Thyroid gland (tissue), 4 donors: ENCODE measurements around the gene CEACAM4.
"Not testable (repeated sequence)": the region's sequence is repeated elsewhere in the genome, so short reads cannot be mapped to it uniquely, and the experiment has no call there.

Experiments used
- POLR2A ChIP-seq, 2 donors: fragments of 450-650 bp; IDR thresholded peaks; one replicate each; pipeline ENCODE4 v1.6.1; 2017; ENCODE audit warnings: antibody characterized with exemption in 2 of 2, mild to moderate bottlenecking in 2 of 2, moderate library complexity in 1 of 2
- TF ChIP-seq, protein P1 (sequence below), 6 experiments: fragments of 200-600 bp in 3 of 6; fragments of 450-650 bp in 3 of 6; sonication (generic) in 3 of 6; IDR thresholded peaks; one replicate each; pipeline ENCODE4 v1.5.1; 2016 to 2019; ENCODE audit warnings: antibody characterized with exemption in 6 of 6, mild to moderate bottlenecking in 2 of 6, inconsistent platforms in 1 of 6, moderate library complexity in 1 of 6

- TF ChIP-seq, protein P1, sequence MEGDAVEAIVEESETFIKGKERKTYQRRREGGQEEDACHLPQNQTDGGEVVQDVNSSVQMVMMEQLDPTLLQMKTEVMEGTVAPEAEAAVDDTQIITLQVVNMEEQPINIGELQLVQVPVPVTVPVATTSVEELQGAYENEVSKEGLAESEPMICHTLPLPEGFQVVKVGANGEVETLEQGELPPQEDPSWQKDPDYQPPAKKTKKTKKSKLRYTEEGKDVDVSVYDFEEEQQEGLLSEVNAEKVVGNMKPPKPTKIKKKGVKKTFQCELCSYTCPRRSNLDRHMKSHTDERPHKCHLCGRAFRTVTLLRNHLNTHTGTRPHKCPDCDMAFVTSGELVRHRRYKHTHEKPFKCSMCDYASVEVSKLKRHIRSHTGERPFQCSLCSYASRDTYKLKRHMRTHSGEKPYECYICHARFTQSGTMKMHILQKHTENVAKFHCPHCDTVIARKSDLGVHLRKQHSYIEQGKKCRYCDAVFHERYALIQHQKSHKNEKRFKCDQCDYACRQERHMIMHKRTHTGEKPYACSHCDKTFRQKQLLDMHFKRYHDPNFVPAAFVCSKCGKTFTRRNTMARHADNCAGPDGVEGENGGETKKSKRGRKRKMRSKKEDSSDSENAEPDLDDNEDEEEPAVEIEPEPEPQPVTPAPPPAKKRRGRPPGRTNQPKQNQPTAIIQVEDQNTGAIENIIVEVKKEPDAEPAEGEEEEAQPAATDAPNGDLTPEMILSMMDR (IDR thresholded peaks at IDR 0.05) = not testable (repeated sequence)
- TF ChIP-seq POLR2A (IDR thresholded peaks at IDR 0.05) = not testable (repeated sequence)
These were observed 44.2 kb downstream of the CEACAM4 start for GRCh38 chr19:41582577-41583182.
